GM21390 (cell line): ENCODE results near the gene TRIM67.
"Not testable (repeated sequence)": the region's sequence is repeated elsewhere in the genome, so short reads cannot be mapped to it uniquely, and the experiment has no call there.

ENCODE experiments used
- ATAC-seq: cut with Tn5 transposase; IDR thresholded peaks from one replicate; pipeline ENCODE4 v1.9.1; 2021; ENCODE audit not compliant: unreplicated experiment

Gene TRIM67

DNA sequence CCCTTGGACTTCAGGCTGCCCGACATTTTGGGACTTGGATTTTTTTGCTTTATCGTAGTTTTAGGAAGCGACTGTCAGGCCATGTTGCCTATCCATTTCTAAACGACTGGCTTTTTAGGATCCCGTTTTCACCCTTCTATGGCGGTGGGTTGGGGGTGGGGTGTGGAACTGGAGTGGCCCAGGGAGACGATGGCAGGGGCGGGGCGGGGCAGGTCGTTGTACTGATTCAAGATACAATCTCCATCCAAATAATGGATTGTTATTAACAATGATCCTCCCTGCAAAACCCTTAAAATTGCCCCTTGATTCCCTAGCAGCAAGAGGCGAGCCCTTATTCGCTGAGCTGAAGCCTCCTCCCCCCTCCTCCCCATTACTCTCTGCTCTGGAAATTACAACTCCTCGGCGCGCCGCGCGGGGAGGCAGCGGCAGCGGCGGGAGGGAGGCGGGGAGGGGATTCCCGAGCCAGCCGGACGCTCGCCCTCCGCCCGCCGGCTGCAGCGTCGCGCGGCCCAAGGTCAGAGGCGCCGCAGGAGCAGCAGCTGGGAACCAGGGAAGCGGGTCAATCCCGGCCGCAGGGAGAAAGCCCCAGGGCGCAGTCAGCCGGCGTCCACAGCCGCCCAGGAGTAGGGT is at the start of gene TRIM67:
Gene TRIM67, plus strand, starts transcription at position 392 of the 630 bp plus-strand sequence. CDS start 912 bp downstream, outside the sequence.
- ATAC-seq, result no peak

DNA sequence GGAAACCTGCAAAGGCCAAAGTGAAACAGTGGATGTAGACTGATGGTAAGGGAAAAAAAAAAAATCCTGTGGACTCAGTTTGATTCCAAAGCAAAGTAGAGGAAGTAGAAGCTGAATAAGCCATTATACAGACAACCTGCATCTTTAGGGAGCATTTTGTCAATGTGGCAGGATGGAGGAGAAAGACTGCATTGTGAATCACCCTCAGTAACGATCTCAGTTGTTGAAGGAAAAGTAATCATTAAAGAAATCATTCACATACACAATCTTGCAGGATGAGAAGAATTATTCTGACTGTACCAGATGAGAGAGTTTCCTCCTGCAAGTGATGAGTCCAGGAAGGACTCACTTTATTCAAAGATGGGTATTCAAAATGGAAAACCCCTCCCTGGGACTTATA is 45.1 kb upstream of the TRIM67 start:
- no peak for ATAC-seq

DNA sequence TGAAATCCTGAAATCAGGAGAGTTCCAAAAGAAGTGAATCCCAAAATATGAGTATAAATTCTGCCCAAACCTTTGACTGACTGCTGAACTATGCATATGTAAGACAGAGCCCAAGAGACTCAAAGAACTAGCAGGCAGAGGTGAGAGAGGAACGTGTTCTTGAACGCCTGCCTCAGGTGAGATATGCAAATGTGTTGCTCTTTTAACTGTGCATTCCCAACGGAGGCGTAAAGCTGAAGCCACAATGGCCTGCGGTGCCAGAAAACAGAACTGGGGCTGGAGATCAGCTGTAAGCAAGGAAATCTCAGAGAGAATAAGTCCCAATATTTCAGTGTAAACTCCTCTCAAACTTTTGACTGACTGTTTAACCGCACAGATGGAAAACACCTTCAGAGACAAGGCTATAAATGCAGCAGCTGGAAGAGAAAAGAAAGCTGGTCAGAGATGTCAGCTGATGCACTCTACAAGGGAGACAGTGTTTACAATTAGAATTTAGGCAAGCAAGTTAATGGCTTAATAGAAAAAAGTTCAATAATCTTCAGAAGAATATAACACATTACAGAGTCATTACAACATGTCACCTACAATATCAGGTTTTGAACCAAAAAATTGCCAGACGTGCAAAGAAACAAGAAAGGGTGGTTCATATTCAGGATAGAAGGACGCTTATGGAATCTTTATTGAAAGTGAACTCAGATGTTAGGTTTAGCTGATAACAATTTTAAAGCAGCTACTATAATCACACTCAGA is 43.0 kb upstream of the TRIM67 start:
- ATAC-seq, result no peak

DNA sequence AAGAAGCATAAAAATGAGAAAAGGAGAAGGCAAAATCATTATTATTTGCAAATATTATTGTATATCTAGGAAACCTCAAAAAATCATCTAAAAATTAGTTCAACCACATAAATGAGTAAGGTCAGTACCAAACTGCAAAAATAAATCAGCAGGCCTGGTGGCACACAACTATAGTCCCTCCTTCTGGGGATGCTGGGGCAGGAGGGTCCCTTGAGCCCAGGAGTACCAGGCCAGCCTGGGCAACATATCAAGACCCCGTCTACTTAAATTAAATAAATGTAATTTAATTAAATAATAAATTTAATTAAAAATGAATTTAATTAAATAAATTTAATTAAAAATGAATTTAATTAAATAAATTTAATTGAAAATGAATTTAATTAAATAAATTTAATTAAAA is 40.3 kb upstream of the TRIM67 start:
- no peak for ATAC-seq

DNA sequence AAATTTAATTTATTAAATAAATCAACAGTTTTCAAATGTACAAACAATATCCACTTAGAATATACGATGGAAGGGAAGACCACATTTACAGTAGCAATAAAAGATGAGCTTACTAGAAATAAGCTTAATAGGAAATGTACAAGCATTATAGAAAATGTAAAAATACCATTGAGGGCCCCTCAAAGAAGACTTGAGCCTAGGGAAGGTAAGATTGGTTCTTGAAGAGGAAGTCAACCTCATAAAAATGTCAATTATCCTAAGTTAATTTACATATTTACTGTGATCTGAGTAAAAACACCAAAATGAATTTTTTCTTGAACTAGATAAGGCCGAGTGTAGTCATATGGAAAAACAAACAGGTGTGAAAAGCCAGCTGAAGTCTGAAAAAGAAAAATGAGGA is 39.7 kb upstream of the TRIM67 start:
- ATAC-seq, result no peak

DNA sequence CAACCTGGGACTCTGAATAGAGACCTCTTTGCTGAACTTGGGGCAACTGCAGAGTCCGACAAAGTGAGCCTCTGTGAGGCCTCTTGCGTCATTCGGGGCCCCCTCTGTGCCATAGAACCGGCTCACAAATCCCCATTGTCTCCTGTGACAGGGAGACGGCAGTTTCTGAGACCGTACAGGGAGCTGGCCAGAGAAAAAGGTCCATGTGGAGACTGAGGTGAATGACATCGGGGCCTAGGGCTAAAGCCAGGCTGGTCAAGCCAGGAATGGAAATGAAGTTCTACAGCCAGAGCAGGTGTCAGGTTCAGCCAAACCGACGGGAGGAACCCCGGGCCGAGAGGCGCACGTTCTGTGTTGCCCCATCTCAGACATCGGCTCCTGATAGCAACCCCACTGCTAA is 37.1 kb upstream of the TRIM67 start:
- ATAC-seq, result no peak

DNA sequence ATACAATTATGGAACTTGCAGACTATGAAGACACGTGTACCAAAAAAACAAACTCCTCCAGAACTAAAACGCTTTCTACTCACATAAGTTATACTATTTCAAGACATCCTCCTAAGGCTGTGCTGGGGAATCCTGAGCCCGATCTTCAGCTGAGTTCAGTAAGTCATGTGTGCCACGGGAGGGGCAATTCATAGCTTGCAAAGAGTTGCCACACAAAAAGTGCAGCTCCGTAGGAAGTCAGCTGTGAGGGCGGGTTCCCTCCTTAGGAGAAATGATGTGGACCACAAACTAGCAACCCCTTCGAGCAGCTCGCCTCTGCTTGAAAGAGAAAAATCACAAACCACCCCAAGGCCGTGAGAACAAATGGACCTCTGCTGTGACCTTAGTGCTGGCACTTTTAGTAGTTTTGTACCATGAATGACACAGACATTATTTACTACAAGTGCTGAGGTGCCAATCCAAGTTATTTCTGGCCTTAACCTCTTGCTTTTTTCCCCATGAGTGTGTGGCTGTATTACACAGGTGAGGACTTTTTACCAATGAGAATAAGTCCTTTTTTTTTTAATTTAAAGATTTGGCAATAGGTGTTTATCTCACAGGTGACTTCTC is 35.8 kb upstream of the TRIM67 start:
- no peak for ATAC-seq

DNA sequence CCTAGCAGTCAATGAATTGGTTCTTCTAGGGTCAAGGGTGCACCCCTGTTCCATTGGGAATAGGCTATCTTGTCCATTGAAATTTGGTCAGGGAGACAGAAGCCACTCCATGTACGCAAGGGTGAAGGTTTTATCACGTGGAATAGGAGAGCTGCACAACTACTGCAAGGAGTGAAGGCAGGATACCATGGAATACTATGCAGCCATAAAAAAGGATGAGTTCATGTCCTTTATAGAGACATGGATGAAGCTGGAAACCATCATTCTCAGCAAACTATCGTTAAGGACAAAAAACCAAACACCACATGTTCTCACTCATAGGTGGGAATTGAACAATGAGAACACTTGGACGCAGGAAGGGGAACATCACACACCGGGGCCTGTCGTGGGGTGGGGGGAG is 34.8 kb upstream of the TRIM67 start:
- ATAC-seq, result not testable (repeated sequence)

DNA sequence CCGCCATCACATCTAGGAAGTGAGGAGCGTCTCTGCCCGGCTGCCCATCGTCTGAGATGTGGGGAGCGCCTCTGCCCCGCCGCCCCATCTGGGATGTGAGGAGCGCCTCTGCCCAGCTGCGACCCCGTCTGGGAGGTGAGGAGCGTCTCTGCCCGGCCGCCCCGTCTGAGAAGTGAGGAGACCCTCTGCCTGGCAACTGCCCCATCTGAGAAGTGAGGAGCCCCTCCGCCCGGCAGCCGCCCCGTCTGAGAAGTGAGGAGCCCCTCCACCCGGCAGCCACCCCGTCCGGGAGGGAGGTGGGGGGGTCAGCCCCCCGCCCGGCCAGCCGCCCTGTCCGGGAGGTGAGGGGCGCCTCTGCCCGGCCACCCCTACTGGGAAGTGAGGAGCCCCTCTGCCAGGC is 33.4 kb upstream of the TRIM67 start:
- ATAC-seq, result not testable (repeated sequence)

DNA sequence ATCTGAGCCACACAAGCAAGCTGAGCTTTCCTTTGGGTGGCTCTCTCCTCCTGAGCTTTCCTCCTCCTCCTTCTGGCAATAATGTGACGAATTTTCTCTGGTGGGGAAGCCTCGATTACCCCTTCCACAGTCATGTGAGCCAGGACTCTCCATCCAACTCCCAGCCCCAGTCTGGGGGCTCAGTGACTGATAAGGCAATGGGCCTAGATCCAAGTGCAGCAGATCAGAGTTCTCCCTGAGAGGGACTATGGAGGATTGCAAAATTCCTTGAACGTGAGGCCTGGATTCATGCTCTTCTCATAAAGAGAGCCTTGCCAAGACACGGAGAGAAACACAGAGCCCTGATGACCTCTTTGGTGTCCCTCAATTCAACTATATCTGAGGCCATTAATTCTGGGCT is 31.3 kb upstream of the TRIM67 start:
- no peak for ATAC-seq

DNA sequence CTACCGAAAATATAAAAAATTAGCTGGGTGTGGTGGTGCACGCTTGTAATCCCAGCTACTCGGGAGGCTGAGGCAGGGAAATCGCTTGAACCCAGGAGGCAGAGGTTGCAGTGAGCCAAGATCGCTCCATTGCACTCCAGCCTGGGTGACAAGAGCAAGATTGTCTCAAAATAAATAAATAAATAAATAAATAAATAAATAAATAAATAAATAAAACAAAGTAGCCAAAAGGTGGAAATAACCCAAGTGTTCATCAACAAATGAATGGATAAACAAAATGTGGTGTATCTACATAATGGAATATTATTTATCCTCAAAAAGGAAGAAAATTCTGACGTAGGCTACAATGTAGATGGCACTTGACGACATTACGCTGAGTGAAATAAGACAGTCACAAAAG is 29.3 kb upstream of the TRIM67 start:
- ATAC-seq, result not testable (repeated sequence)

DNA sequence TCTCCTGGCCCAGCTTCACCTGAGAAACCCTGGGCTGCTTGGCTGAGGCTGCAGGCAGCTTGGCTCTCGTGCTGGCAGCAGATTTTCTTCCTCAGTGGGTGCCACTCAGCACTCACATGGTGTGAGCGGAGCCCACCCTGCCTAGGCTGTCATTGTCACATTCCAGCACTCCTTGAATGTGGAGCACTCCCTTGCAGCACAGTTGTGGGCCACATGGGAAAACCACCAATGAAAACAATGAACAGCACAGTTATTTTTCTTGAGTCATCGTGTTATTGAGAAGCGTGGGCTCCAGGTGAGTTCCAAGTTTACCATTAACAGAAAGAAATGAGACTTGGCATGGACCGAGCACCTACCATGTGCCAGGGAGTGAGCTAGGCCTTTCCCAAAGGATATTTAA is 27.2 kb upstream of the TRIM67 start:
- no peak for ATAC-seq

DNA sequence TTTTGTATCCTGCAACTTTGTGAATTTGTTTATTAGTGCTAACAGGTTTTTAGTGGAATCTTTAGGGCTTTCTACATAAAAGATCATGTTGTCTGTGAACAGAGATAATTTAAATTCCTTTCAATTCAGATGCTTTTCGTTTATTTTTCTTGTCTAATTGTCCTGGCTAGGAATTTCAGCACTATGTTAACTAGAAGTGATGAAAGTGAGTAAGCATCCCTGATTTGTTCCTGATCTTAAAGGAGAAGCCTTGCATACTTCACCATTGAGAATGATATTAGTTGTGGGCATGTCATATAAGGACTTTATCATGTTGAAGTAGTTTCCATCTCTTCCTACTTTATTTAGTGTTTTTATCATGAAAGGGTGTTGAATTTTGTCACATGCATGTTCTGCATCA is 23.6 kb upstream of the TRIM67 start:
- ATAC-seq, result no peak

DNA sequence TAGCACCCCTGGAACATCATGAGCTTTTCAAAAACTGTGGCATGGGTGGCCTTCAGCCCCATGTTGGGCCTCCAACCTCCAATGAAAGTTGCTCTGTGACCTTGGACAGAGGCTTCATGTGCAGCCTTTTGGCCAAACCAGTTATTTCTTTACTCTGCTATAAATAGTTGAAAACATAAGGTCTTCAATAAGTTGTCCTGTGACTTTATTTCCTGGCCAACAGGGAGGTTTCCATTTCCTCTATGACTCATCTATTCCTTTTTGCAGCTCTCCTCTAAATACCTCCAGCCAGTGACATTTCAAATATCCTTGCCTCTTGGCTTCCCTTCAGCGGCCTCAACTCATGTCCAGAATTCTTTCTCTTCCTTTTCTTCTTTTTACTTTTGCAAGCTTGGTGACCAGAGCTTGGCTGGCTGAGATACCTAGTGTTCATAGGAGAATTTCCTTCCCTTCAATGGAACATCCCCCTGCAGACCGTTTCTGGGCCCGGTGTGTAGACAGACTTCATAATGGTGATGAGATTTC is 22.7 kb upstream of the TRIM67 start:
- ATAC-seq, result no peak

DNA sequence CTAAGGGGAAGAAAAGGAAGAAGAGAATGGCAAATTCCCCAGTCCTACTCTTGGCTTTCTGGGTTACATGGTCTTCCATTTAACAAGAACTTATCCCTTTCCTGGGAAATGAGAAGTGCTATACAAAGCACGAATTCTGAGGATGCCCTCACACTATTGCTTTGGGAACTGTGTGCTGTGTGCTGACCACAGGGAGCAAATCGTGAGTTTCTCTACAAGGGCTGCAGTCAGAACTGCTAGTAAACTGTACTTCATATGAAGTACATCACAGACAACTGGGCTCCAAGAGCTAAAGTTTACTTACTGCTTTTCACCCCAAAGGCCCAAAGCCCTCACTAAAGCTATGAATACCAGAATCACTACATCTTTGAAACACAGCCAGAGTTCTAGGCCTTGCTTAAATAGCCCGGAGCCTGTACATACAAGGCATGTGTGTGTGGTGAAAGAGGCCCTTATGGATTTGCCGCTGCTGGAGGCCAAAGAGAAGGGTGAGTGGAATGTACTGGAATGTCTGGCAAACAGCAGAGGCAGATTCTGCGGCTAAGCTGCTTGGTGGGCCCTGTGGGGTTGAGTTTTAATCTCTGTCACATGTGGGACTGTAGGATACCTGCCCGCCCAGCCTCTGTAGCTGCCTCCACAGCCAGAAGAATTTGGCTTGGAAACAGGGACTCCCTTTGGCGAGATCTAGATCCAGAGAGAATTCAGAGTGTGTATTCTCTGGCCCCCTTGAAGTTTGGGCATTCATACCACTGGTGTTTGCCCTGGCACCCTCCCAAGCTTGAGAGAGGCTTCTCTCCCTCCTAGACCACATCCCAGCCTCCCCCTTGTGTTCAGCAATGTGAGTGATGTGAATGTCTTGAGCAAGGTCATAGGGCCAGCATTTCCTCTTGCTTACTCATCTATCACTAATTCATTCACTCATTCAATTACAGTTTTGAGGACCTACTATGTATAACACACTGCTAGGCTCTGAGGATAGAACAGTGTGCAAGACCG is 21.9 kb upstream of the TRIM67 start:
- ATAC-seq, result no peak

DNA sequence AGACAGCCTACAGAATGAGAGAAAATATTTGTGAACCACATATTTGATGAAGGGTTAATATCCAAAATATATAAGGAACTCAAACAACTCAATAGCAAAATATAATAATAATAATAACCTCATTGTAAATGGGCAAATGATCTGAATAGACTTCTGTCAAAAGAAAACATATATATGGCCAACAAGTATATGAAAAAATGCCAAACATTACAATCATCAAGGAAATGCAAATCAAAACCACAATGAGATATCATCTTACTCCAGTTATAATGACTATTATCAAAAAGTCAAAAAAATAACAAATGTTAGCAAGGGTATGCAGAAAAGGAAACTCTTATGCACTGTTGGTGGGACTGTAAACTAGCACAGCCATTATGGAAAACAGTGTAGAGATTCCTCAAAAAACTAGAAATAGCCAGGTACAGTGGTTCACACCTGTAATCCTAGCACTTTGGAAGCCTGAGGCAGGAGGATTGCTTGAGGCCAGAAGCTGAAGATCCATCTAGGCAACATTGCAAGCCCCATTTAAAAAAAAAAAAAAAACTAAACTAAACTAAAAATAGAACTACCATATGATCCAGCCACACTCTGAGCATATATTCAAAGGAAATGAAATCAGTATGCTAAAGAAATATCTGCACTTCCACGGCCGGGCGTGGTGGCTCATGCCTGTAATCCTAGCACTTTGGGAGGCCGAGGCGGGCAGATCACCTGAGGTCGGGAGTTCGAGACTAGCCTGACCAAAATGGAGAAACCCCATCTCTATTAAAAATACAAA is 17.3 kb upstream of the TRIM67 start:
- ATAC-seq, result no peak

DNA sequence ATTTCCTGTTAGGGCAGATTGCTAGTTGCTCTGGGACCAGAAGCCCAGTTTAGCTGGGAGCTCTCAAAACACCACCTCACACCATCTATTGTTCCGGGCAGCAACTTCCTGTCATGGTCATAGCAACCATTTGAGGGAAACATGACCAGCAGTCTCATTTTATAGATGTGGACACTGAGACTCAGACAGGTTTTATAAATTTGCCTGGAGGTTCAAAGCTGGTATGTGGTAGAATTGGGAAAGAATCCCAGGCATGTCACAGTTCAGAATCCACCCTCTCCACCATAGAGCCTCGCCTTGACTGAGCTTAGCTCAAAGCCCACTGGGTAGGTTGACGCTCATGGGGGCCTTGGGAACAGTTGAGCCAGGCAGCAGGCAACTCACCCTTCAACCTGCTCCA is 14.0 kb upstream of the TRIM67 start:
- no peak for ATAC-seq

DNA sequence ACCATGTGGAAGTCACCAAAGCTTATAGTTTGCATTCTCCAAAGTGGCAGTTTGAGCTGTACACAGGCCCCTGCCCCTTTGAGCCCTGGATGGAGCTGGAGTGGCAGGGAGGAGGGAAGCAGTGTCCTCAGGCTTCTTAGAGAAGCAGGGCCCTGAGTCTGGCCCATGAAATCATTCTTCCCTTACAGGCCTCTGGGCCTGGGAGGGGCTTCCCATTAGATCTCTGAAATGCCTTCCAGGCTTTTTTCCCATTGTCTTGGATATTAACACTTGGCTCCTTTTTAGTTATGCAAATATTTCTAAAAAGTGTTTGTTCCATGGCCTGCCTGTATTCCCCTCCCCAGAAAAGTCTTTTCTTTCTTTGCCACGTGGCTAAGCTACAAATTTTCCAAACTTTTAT is 10.0 kb upstream of the TRIM67 start:
- no peak for ATAC-seq

DNA sequence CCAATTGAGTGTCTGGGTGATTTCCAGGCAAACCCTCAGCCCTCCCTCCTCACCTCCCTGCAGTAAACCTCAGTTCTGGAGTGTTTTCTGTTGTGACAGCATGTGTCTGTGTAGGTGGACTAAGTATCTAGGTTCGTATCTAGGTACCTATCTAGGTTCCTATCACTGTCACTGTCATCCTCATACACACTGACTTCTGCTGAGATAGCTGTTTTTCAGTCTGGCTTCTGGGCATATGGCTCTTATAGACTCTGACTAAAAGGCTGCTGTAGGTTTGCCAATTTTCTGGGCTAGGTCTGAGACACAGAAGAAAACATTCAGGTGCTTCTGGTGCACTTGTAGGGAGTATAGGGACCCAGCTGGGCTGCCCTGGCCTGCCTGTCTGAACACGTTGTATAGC is 8.1 kb upstream of the TRIM67 start:
- ATAC-seq, result no peak

DNA sequence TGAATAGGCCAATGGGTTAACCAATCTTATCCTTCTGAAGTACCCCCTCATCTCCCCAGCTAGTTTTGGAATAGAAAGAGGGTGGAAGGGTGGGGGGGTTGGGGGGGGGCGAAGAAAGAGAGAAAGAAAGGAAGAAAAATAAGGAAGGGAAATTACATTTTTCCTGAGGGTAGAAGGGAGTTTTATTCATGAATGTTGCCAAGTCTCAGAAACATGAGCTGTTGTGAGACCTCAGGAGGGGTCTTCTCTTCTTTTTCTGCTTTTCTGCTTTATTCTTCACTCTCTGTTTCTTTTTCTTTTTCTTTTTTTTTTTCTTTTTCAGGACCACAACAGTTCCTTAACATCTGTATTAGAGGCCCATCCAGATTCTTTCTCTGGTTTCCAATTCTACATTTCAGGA is 6.0 kb upstream of the TRIM67 start:
- no peak for ATAC-seq
